Endothelial cell of umbilical vein (primary cell): Measurements from ENCODE around the gene DENND4B.

Experiments
- CTCF ChIP-seq, 2 donors: IDR thresholded peaks; 1 replicate in 1 of 2; 2 replicates in 1 of 2; pipeline ENCODE4 v1.5.1; 2011; ENCODE audit warnings: low read length in 2 of 2, mild to moderate bottlenecking in 2 of 2, moderate library complexity in 2 of 2, control low read depth in 1 of 2, inconsistent platforms in 1 of 2, low read depth in 1 of 2; ENCODE audit not compliant: insufficient read depth in 1 of 2; ENCODE audit errors: extremely low read depth in 1 of 2
- EZH2 ChIP-seq: IDR thresholded peaks from 2 replicates; pipeline ENCODE4 v1.6.1; 2012; ENCODE audit warnings: borderline replicate concordance, low read depth, mild to moderate bottlenecking, moderate library complexity, low read length, inconsistent platforms; ENCODE audit not compliant: severe bottlenecking
- GATA2 ChIP-seq: IDR thresholded peaks from 2 replicates; pipeline ENCODE4 v1.7.0; 2011; ENCODE audit warnings: low read depth, mild to moderate bottlenecking, moderate library complexity, mixed read lengths, low read length; ENCODE audit not compliant: insufficient read length, insufficient read depth
- JUN ChIP-seq: IDR thresholded peaks from 2 replicates; pipeline ENCODE4 v1.6.1; 2011; ENCODE audit warnings: borderline replicate concordance, low read depth; ENCODE audit not compliant: insufficient read length, insufficient read depth
- MAX ChIP-seq: IDR thresholded peaks from 2 replicates; pipeline ENCODE4 v1.6.1; 2011; ENCODE audit not compliant: insufficient read depth, insufficient read length
- MYC ChIP-seq: IDR thresholded peaks from one replicate; pipeline ENCODE4 v1.6.1; 2011; ENCODE audit warnings: mild to moderate bottlenecking, low read depth, low read length
- POLR2A ChIP-seq: IDR thresholded peaks from 2 replicates; pipeline ENCODE4 v1.6.1; 2012; ENCODE audit warnings: low read depth, mild to moderate bottlenecking, control low read depth, low read length
- POLR2AphosphoS5 ChIP-seq: IDR thresholded peaks from 2 replicates; pipeline ENCODE4 v1.6.1; 2012; ENCODE audit warnings: low read depth, mild to moderate bottlenecking, control low read depth, low read length, moderate library complexity; ENCODE audit not compliant: insufficient read depth

GRCh38 chr1:153953859-153954365, 7.4 kb upstream of the DENND4B start:
- TF ChIP-seq CTCF (IDR thresholded peaks at IDR 0.05; ENCODE audit: extremely low read depth in 1 of 2, insufficient read depth in 1 of 2, low read depth in 1 of 2, low read length in 2 of 2) (no peak), EZH2 (no peak), JUN (no peak), POLR2A (no peak), POLR2AphosphoS5 (no peak), MAX (no peak), MYC (no peak), GATA2 (no peak)
